GM12878 (cell line): ENCODE measurements around the gene CASS4. TPM values are rescaled to one million over a fixed set of nuclear protein-coding genes. Genes with fewer than 3 reads are reported as not detected.

ENCODE experiments used
- BCLAF1 ChIP-seq: fragments of 450-650 bp; IDR thresholded peaks from 2 replicates; pipeline ENCODE4 v1.6.1; 2017; ENCODE audit warnings: antibody characterized with exemption, mild to moderate bottlenecking, moderate library complexity
- BMI1 ChIP-seq: fragments of 450-650 bp; IDR thresholded peaks from 2 replicates; pipeline ENCODE4 v1.6.1; 2016; ENCODE audit warnings: mild to moderate bottlenecking, moderate library complexity, borderline replicate concordance
- CHD4 ChIP-seq: fragments of 200-600 bp; sonication (generic); IDR thresholded peaks from 2 replicates; pipeline ENCODE4 v1.6.1; 2016; ENCODE audit warnings: mild to moderate bottlenecking
- CTCF ChIP-seq, 3 experiments: IDR thresholded peaks in 2 of 3; conservative IDR thresholded peaks in 1 of 3; 2 replicates each; pipeline ENCODE4 v1.5.1; 2011; ENCODE audit warnings: low read depth in 3 of 3, low read length in 3 of 3, mild to moderate bottlenecking in 3 of 3, control low read depth in 2 of 3, moderate library complexity in 2 of 3, inconsistent platforms in 1 of 3, mixed read lengths in 1 of 3; ENCODE audit not compliant: control insufficient read depth in 2 of 3, insufficient read depth in 1 of 3; ENCODE audit errors: extremely low read depth in 1 of 3
- EGR1 ChIP-seq, 2 experiments: IDR thresholded peaks; 1 replicate in 1 of 2; 2 replicates in 1 of 2; pipeline ENCODE4 v1.6.1; 2011 to 2012; ENCODE audit warnings: low read depth in 2 of 2, low read length in 2 of 2, borderline replicate concordance in 1 of 2, mild to moderate bottlenecking in 1 of 2, moderate library complexity in 1 of 2
- HCFC1 ChIP-seq: fragments of 150-350 bp; IDR thresholded peaks from 2 replicates; pipeline ENCODE4 v1.6.1; 2014; ENCODE audit warnings: low read length
- HDAC6 ChIP-seq: fragments of 200-600 bp; sonication (generic); IDR thresholded peaks from one replicate; pipeline ENCODE4 v1.8.0; 2017; ENCODE audit warnings: antibody characterized with exemption; ENCODE audit not compliant: unreplicated experiment
- MEF2A ChIP-seq: IDR thresholded peaks from 2 replicates; pipeline ENCODE4 v1.6.1; 2011; ENCODE audit warnings: low read depth, mild to moderate bottlenecking, low read length, moderate library complexity; ENCODE audit not compliant: insufficient read depth
- REST ChIP-seq: IDR thresholded peaks from 2 replicates; pipeline ENCODE4 v1.6.1; 2012; ENCODE audit warnings: mild to moderate bottlenecking, low read depth, low read length
- SMAD1 ChIP-seq: fragments of 450-650 bp; IDR thresholded peaks from 2 replicates; pipeline ENCODE4 v1.6.1; 2018; ENCODE audit warnings: mild to moderate bottlenecking, low read depth; ENCODE audit not compliant: partially characterized antibody
- STAT1 ChIP-seq: fragments of 450-650 bp; conservative IDR thresholded peaks from 2 replicates; pipeline ENCODE4 v1.6.1; 2014; ENCODE audit warnings: antibody characterized with exemption, mild to moderate bottlenecking
- ZBTB33 ChIP-seq: fragments of 450-650 bp; IDR thresholded peaks from 2 replicates; pipeline ENCODE4 v1.6.1; 2017; ENCODE audit warnings: mild to moderate bottlenecking
- ZNF217 ChIP-seq: fragments of 450-650 bp; IDR thresholded peaks from 2 replicates; pipeline ENCODE4 v1.6.1; 2017; ENCODE audit warnings: antibody characterized with exemption, mild to moderate bottlenecking
- polyA plus RNA-seq, 11 experiments: library from polyadenylated mRNA; depleted of rRNA in 4 of 11; unstranded in 6 of 11; stranded (reverse) in 5 of 11; fragments of >200 nt; fragmentation: Nextera tagmentation in 4 of 11; fragmentation: Illumina TruSeq in 1 of 11; extraction: Ambion mirVana in 4 of 11; extraction: Trizol in 1 of 11; gene quantifications; 1 replicate in 1 of 11; 2 replicates in 10 of 11; pipeline versions ENCODE4 v1.2.1 to v1.2.3, GENCODE V29; 2011 to 2016; ENCODE audit warnings: inconsistent platforms in 2 of 11, missing spikeins in 2 of 11, low read depth in 1 of 11
- total RNA-seq, 4 experiments: library from RNA; depleted of rRNA in 3 of 4; stranded (reverse); fragments of >200 nt in 3 of 4; fragmentation: Illumina TruSeq in 1 of 4; extraction: Trizol in 1 of 4; gene quantifications; 2 replicates each; pipeline versions ENCODE4 v1.2.1 to v1.2.3, GENCODE V29; 2013 to 2021
- TF ChIP-seq, protein P1 (sequence below): IDR thresholded peaks from 2 replicates; pipeline ENCODE4 v1.6.1; 2012; ENCODE audit warnings: low read length, inconsistent platforms
- TF ChIP-seq, protein P2 (sequence below): IDR thresholded peaks from 2 replicates; pipeline ENCODE4 v1.6.1; 2011; ENCODE audit warnings: borderline replicate concordance, low read depth, mild to moderate bottlenecking, moderate library complexity, mixed read lengths, low read length; ENCODE audit not compliant: insufficient read depth; ENCODE audit errors: extremely low read length

CASS4 gene
- total and polyA plus RNA-seq, 10 of the 15 experiments (the other 5 are each of a cell fraction or from before 2014, with no cell fraction given) = 0.04 to 0.24 (median 0.11) TPM; not detected in 1

GRCh38 chr20:56468316-56469076 is 56.4 kb downstream of the CASS4 start, which contains the start of gene RTF2 (continued):
- TF ChIP-seq STAT1 = no peak
- no peak for TF ChIP-seq ZNF217
- TF ChIP-seq SMAD1 = no peak
- TF ChIP-seq MEF2A = peak; percentile 60; the same call in 1 of the 2 replicates
- TF ChIP-seq, protein P1, sequence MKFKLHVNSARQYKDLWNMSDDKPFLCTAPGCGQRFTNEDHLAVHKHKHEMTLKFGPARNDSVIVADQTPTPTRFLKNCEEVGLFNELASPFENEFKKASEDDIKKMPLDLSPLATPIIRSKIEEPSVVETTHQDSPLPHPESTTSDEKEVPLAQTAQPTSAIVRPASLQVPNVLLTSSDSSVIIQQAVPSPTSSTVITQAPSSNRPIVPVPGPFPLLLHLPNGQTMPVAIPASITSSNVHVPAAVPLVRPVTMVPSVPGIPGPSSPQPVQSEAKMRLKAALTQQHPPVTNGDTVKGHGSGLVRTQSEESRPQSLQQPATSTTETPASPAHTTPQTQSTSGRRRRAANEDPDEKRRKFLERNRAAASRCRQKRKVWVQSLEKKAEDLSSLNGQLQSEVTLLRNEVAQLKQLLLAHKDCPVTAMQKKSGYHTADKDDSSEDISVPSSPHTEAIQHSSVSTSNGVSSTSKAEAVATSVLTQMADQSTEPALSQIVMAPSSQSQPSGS = no peak
- TF ChIP-seq CTCF (IDR thresholded peaks at IDR 0.05 in 2 of 3, conservative IDR thresholded peaks at IDR 0.05 in 1 of 3; ENCODE audit: control insufficient read depth in 2 of 3, extremely low read depth in 1 of 3, insufficient read depth in 1 of 3, low read depth in 3 of 3, low read length in 3 of 3) = no peak
- TF ChIP-seq ZBTB33 = no peak
- peak; percentile 98 for TF ChIP-seq BMI1
- TF ChIP-seq, protein P2, sequence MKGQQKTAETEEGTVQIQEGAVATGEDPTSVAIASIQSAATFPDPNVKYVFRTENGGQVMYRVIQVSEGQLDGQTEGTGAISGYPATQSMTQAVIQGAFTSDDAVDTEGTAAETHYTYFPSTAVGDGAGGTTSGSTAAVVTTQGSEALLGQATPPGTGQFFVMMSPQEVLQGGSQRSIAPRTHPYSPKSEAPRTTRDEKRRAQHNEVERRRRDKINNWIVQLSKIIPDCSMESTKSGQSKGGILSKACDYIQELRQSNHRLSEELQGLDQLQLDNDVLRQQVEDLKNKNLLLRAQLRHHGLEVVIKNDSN = no peak
- no peak for TF ChIP-seq CHD4
- no peak for TF ChIP-seq BCLAF1
- TF ChIP-seq HCFC1 = peak; percentile 83
- peak; percentile 98 to 100 for TF ChIP-seq EGR1 (IDR thresholded peaks at IDR 0.05; ENCODE audit: borderline replicate concordance in 1 of 2, low read depth in 2 of 2, low read length in 2 of 2)
- no peak for TF ChIP-seq REST
- no peak for TF ChIP-seq HDAC6
